ENCODE data around the gene RYR3. TPM values are rescaled to one million over a fixed set of nuclear protein-coding genes. Genes with fewer than 3 reads are reported as not detected.

RYR3 gene
- total and polyA plus RNA-seq, 2 donors (not counting 1 experiment from before 2014, with no cell fraction given), result not detected

- intact Hi-C loops (cut with micrococcal nuclease), result no loop called here
- POLR2A ChIA-PET, result no interaction called here
Measured at GRCh38 chr15:33374226-33374914, 63.6 kb downstream of the RYR3 start.

GRCh38 chr15:33375236-33375635, 64.5 kb downstream of the RYR3 start:
- no peaks in the 10 kb centered on the region for H3K79me2 ChIP-seq (ENCODE audit: control insufficient read depth, insufficient read depth, low read length)
- CTCF ChIA-PET, result no interaction called here
- Mint-ChIP-seq H3K4me1 (no peaks in the 10 kb centered on the region), H3K27me3 (peaks cover 9% of the 10 kb centered on the region), H3K27ac (no peak overlapping the region), H3K4me3 (no peak overlapping the region), H3K9me3 (ENCODE audit: insufficient read depth) (peaks cover 4% of the 10 kb centered on the region)
- intact Hi-C loops (cut with micrococcal nuclease), result no loop called here
- H3K4me2 ChIP-seq (replicated peaks; ENCODE audit: low read depth, low read length, poor library complexity, severe bottlenecking), result no peak overlapping the region
- no peaks in the 10 kb centered on the region for H3K36me3 ChIP-seq (replicated peaks in 1 of 2; ENCODE audit: control extremely low read depth in 1 of 2, control insufficient read depth in 1 of 2, extremely low read depth in 1 of 2, insufficient read depth in 2 of 2, low read length in 1 of 2)
- TF ChIP-seq EZH2 (IDR thresholded peaks at IDR 0.05; ENCODE audit: borderline replicate concordance, insufficient read depth, low read depth, low read length, poor library complexity, severe bottlenecking) (no peak), CTCF (IDR thresholded peaks at IDR 0.05) (no peak)
- H4K20me1 ChIP-seq (ENCODE audit: control insufficient read depth, insufficient read depth, low read length, poor library complexity, severe bottlenecking), result no peaks in the 10 kb centered on the region
- no peak overlapping the region for H3K27ac ChIP-seq (ENCODE audit: low read length in 2 of 2)
- H2AFZ ChIP-seq (ENCODE audit: insufficient read depth, low read depth, low read length, poor library complexity, severe bottlenecking), result no peak overlapping the region
- no peaks in the 10 kb centered on the region for H3K27me3 ChIP-seq (replicated peaks in 1 of 4; ENCODE audit: control extremely low read depth in 1 of 4, control insufficient read depth in 3 of 4, insufficient read depth in 4 of 4, low read length in 3 of 4)
- no peaks in the 10 kb centered on the region for H3K9me3 ChIP-seq (ENCODE audit: control extremely low read depth in 1 of 3, control insufficient read depth in 2 of 3, insufficient read depth in 1 of 3, low read length in 2 of 3)
- POLR2A ChIA-PET, result no interaction called here
- 50% methylated on average over 2 of the region's 5 CpGs for WGBS (ENCODE audit: insufficient coverage)
- ATAC-seq (ENCODE audit: low read depth), result no peak
- H3K4me1 ChIP-seq (ENCODE audit: control insufficient read depth in 2 of 2, insufficient read depth in 2 of 2, low read length in 2 of 2), result no peaks in the 10 kb centered on the region
- no peak overlapping the region for H3K4me3 ChIP-seq (ENCODE audit: control extremely low read depth in 1 of 5, extremely low read depth in 1 of 5, insufficient read depth in 1 of 5, low read depth in 2 of 5, low read length in 4 of 5)
- DNase-seq, result no peak
- H3K9ac ChIP-seq (ENCODE audit: low read length), result no peak overlapping the region

More at GRCh38 chr15:33374226-33374914, 63.6 kb downstream of the RYR3 start:
- Histone ChIP-seq H4K20me1 (ENCODE audit: control insufficient read depth, insufficient read depth, low read length, poor library complexity, severe bottlenecking) (no peaks in the 10 kb centered on the region), H3K4me2 (replicated peaks; ENCODE audit: low read depth, low read length, poor library complexity, severe bottlenecking) (no peak overlapping the region), H3K27ac (ENCODE audit: low read length in 2 of 2) (no peak overlapping the region), H3K9me3 (ENCODE audit: control extremely low read depth in 1 of 3, control insufficient read depth in 2 of 3, insufficient read depth in 1 of 3, low read length in 2 of 3) (no peaks in the 10 kb centered on the region), H3K36me3 (replicated peaks in 1 of 2; ENCODE audit: control extremely low read depth in 1 of 2, control insufficient read depth in 1 of 2, extremely low read depth in 1 of 2, insufficient read depth in 2 of 2, low read length in 1 of 2) (no peaks in the 10 kb centered on the region), H3K79me2 (ENCODE audit: control insufficient read depth, insufficient read depth, low read length) (no peaks in the 10 kb centered on the region), H3K9ac (ENCODE audit: low read length) (no peak overlapping the region), H3K27me3 (replicated peaks in 1 of 4; ENCODE audit: control extremely low read depth in 1 of 4, control insufficient read depth in 3 of 4, insufficient read depth in 4 of 4, low read length in 3 of 4) (no peaks in the 10 kb centered on the region), H3K4me3 (ENCODE audit: control extremely low read depth in 1 of 5, extremely low read depth in 1 of 5, insufficient read depth in 1 of 5, low read depth in 2 of 5, low read length in 4 of 5) (no peak overlapping the region), H3K4me1 (ENCODE audit: control insufficient read depth in 2 of 2, insufficient read depth in 2 of 2, low read length in 2 of 2) (no peaks in the 10 kb centered on the region), H2AFZ (ENCODE audit: insufficient read depth, low read depth, low read length, poor library complexity, severe bottlenecking) (no peak overlapping the region)
- Mint-ChIP-seq H3K27ac (no peak overlapping the region), H3K4me3 (no peak overlapping the region), H3K9me3 (ENCODE audit: insufficient read depth) (peaks cover 4% of the 10 kb centered on the region), H3K27me3 (peaks cover 11% of the 10 kb centered on the region), H3K4me1 (no peaks in the 10 kb centered on the region)
- 94% methylated on average over 3 of the region's 5 CpGs for whole genome bisulfite sequencing (ENCODE audit: insufficient coverage)
- TF ChIP-seq CTCF (IDR thresholded peaks at IDR 0.05) (no peak), EZH2 (IDR thresholded peaks at IDR 0.05; ENCODE audit: borderline replicate concordance, insufficient read depth, low read depth, low read length, poor library complexity, severe bottlenecking) (no peak)
- ATAC-seq (ENCODE audit: low read depth), result no peak
- no peak for DNase-seq
- CTCF ChIA-PET, result no interaction called here
